GM23338 (cell line): ENCODE measurements around the gene B3GNT4.

ENCODE experiments used
- CTCF ChIP-seq, 2 experiments: fragments of 200-600 bp in 1 of 2; sonication (generic) in 1 of 2; conservative IDR thresholded peaks; 2 replicates each; pipeline versions ENCODE4 v1.5.1 to v1.6.1; 2016 to 2017; ENCODE audit warnings: antibody characterized with exemption in 2 of 2, low read depth in 2 of 2, mild to moderate bottlenecking in 2 of 2, moderate library complexity in 1 of 2
- POLR2AphosphoS5 ChIP-seq: IDR thresholded peaks from 2 replicates; pipeline ENCODE4 v1.6.1; 2016; ENCODE audit warnings: antibody characterized with exemption, low read depth

- TF ChIP-seq POLR2AphosphoS5 (no peak), CTCF (conservative IDR thresholded peaks at IDR 0.05; ENCODE audit: low read depth in 2 of 2) (no peak)
Observed at GRCh38 chr12:122167356-122167925, 36.1 kb upstream of the B3GNT4 start.
